H1 (cell line): Measurements from ENCODE around the gene FOXI1. TPM values are rescaled to one million over a fixed set of nuclear protein-coding genes. Genes with fewer than 3 reads are reported as not detected.

Experiments used
- CTCF ChIA-PET: fragments of 300-600 bp; sonication (Branson Sonifier 250); formaldehyde crosslinking; loops from one replicate; lab custom pipeline; 2021; ENCODE audit not compliant: partially characterized antibody; lab: Charles Lee
- POLR2A ChIA-PET: fragments of 300-600 bp; sonication (Branson Sonifier 250); formaldehyde crosslinking; loops from one replicate; lab custom pipeline; 2021; ENCODE audit warnings: inconsistent platforms; ENCODE audit not compliant: partially characterized antibody; lab: Charles Lee
- DNase-seq, 2 experiments: peaks; one replicate each; pipeline versions ENCODE4 v3.0.0 to v3.0.0-alpha.2; 2010 to 2022; ENCODE audit warnings: low spot score in 2 of 2, low read depth in 1 of 2, mixed read lengths in 1 of 2
- FAIRE-seq: peaks from 2 replicates; lab custom pipeline; 2011; peaks lifted over from hg19 to GRCh38; lab: Jason Lieb, UNC
- H2AFZ ChIP-seq: 2 replicates; pipeline ENCODE4 v1.8.1; 2012; ENCODE audit warnings: low read length, inconsistent platforms
- H2AK5ac ChIP-seq: 2 replicates; pipeline ENCODE4 v1.6.1; 2013; ENCODE audit warnings: low read depth, low read length
- H2BK120ac ChIP-seq: replicated peaks from 2 replicates; pipeline ENCODE3; 2013; ENCODE audit warnings: low read depth, low read length, inconsistent platforms
- H2BK12ac ChIP-seq: 2 replicates; pipeline ENCODE4 v1.6.1; 2013; ENCODE audit warnings: low read depth, low read length
- H2BK15ac ChIP-seq: 2 replicates; pipeline ENCODE4 v1.6.1; 2013; ENCODE audit warnings: low read length
- H2BK20ac ChIP-seq: 2 replicates; pipeline ENCODE4 v1.6.1; 2013; ENCODE audit warnings: low read length
- H2BK5ac ChIP-seq: 2 replicates; pipeline ENCODE4 v1.6.1; 2013; ENCODE audit warnings: low read depth, low read length
- H3K14ac ChIP-seq: 2 replicates; pipeline ENCODE4 v1.6.1; 2013; ENCODE audit warnings: inconsistent platforms; ENCODE audit not compliant: insufficient read length
- H3K18ac ChIP-seq: 2 replicates; pipeline ENCODE4 v1.6.1; 2013; ENCODE audit warnings: low read length; ENCODE audit errors: extremely low read depth
- H3K23ac ChIP-seq: 2 replicates; pipeline ENCODE4 v1.6.1; 2013; ENCODE audit warnings: inconsistent platforms; ENCODE audit not compliant: insufficient read length
- H3K23me2 ChIP-seq: 2 replicates; pipeline ENCODE4 v1.6.1; 2013; ENCODE audit warnings: low read depth, low read length
- H3K27ac ChIP-seq: 2 replicates; pipeline ENCODE4 v1.6.1; 2011; ENCODE audit warnings: low read depth, low read length, inconsistent platforms
- H3K27me3 ChIP-seq, 4 experiments: replicated peaks in 1 of 4; 1 replicate in 1 of 4; 2 replicates in 3 of 4; pipeline versions ENCODE4 v1.6.1 to v1.8.1; 2011 to 2013; ENCODE audit warnings: low read length in 3 of 4, mild to moderate bottlenecking in 3 of 4, inconsistent platforms in 2 of 4, mixed read lengths in 2 of 4, moderate library complexity in 1 of 4; ENCODE audit not compliant: control insufficient read depth in 3 of 4, insufficient read depth in 3 of 4; ENCODE audit errors: extremely low read depth in 1 of 4
- H3K36me3 ChIP-seq, 4 experiments: 2 replicates each; pipeline versions ENCODE4 v1.6.1 to v1.8.1; 2011 to 2013; ENCODE audit warnings: mild to moderate bottlenecking in 4 of 4, low read length in 3 of 4, moderate library complexity in 2 of 4, control low read depth in 1 of 4, inconsistent platforms in 1 of 4; ENCODE audit not compliant: insufficient read depth in 4 of 4, control insufficient read depth in 2 of 4
- H3K4ac ChIP-seq: replicated peaks from 2 replicates; pipeline ENCODE3; 2013; ENCODE audit warnings: low read length, low read depth, mixed read lengths, inconsistent platforms; ENCODE audit not compliant: insufficient read length
- H3K4me1 ChIP-seq, 4 experiments: replicated peaks in 1 of 4; 1 replicate in 1 of 4; 2 replicates in 3 of 4; pipeline versions ENCODE4 v1.6.1 to v1.8.1; 2011 to 2013; ENCODE audit warnings: low read length in 3 of 4, inconsistent platforms in 2 of 4, mixed read lengths in 1 of 4; ENCODE audit not compliant: insufficient read depth in 4 of 4, control insufficient read depth in 3 of 4
- H3K4me2 ChIP-seq, 2 experiments: 2 replicates each; pipeline versions ENCODE4 v1.6.1 to v1.8.1; 2011 to 2013; ENCODE audit warnings: low read depth in 2 of 2, low read length in 2 of 2, control low read depth in 1 of 2, inconsistent platforms in 1 of 2, mild to moderate bottlenecking in 1 of 2; ENCODE audit not compliant: insufficient read depth in 1 of 2
- H3K4me3 ChIP-seq, 4 experiments: fragments of 200-600, 300-600 bp in 1 of 4; sonication (generic), shearing (Covaris generic), sonication (Bioruptor Twin) in 1 of 4; 2 replicates each; pipeline versions ENCODE4 v1.5.1 to v1.8.1; 2011 to 2016; ENCODE audit warnings: low read length in 4 of 4, low read depth in 3 of 4, control low read depth in 2 of 4, inconsistent platforms in 2 of 4, mild to moderate bottlenecking in 2 of 4, mixed read lengths in 1 of 4, moderate library complexity in 1 of 4; ENCODE audit not compliant: insufficient read depth in 2 of 4; ENCODE audit errors: extremely low read depth in 1 of 4
- H3K56ac ChIP-seq: replicated peaks from 2 replicates; pipeline ENCODE3; 2013; ENCODE audit warnings: low read depth, mild to moderate bottlenecking, mixed read lengths, low read length, inconsistent platforms; ENCODE audit not compliant: insufficient read length
- H3K79me1 ChIP-seq: 2 replicates; pipeline ENCODE4 v1.6.1; 2013; ENCODE audit warnings: low read depth, low read length, control low read depth
- H3K79me2 ChIP-seq, 2 experiments: 2 replicates each; pipeline versions ENCODE4 v1.6.1 to v1.8.1; 2012 to 2013; ENCODE audit warnings: low read length in 2 of 2, mild to moderate bottlenecking in 2 of 2, inconsistent platforms in 1 of 2; ENCODE audit not compliant: insufficient read depth in 2 of 2, control insufficient read depth in 1 of 2
- H3K9ac ChIP-seq, 4 experiments: replicated peaks in 1 of 4; 1 replicate in 1 of 4; 2 replicates in 3 of 4; pipeline versions ENCODE4 v1.6.1 to v1.8.1; 2011 to 2013; ENCODE audit warnings: low read depth in 3 of 4, low read length in 3 of 4, control low read depth in 2 of 4, mild to moderate bottlenecking in 2 of 4, moderate library complexity in 2 of 4, inconsistent platforms in 1 of 4; ENCODE audit errors: extremely low read depth in 1 of 4
- H3K9me3 ChIP-seq, 2 experiments: 2 replicates each; pipeline versions ENCODE4 v1.6.1 to v1.8.1; 2012 to 2013; ENCODE audit warnings: mild to moderate bottlenecking in 2 of 2, moderate library complexity in 2 of 2, control low read depth in 1 of 2, inconsistent platforms in 1 of 2, low read depth in 1 of 2, low read length in 1 of 2, mixed read lengths in 1 of 2; ENCODE audit not compliant: insufficient read depth in 2 of 2
- H4K20me1 ChIP-seq, 2 experiments: replicated peaks in 1 of 2; 2 replicates each; pipeline versions ENCODE3 to v1.8.1; 2011 to 2013; ENCODE audit warnings: inconsistent platforms in 2 of 2, low read length in 2 of 2, mild to moderate bottlenecking in 1 of 2; ENCODE audit not compliant: insufficient read depth in 2 of 2, control insufficient read depth in 1 of 2
- H4K5ac ChIP-seq: 2 replicates; pipeline ENCODE4 v1.6.1; 2013; ENCODE audit warnings: low read length, low read depth, mixed read lengths, inconsistent platforms; ENCODE audit not compliant: insufficient read length
- H4K8ac ChIP-seq: 2 replicates; pipeline ENCODE4 v1.8.0; 2013; ENCODE audit warnings: mild to moderate bottlenecking, moderate library complexity, low read length, inconsistent platforms; ENCODE audit not compliant: insufficient read depth; ENCODE audit errors: extremely low read depth
- H4K91ac ChIP-seq: replicated peaks from 2 replicates; pipeline ENCODE3; 2013; ENCODE audit warnings: low read length, mixed read lengths, inconsistent platforms; ENCODE audit not compliant: insufficient read length
- BCL11A ChIP-seq, 2 experiments: IDR thresholded peaks; one replicate each; pipeline ENCODE4 v1.6.1; 2011; ENCODE audit warnings: low read depth in 2 of 2, low read length in 2 of 2, mild to moderate bottlenecking in 2 of 2
- BRCA1 ChIP-seq: IDR thresholded peaks from 2 replicates; pipeline ENCODE4 v1.6.1; 2012; ENCODE audit warnings: low read depth, low read length, improper control_type of control experiment
- CHD2 ChIP-seq: IDR thresholded peaks from 2 replicates; pipeline ENCODE4 v1.6.1; 2012; ENCODE audit warnings: low read length, improper control_type of control experiment
- CTBP2 ChIP-seq: IDR thresholded peaks from 2 replicates; pipeline ENCODE4 v1.7.0; 2011; ENCODE audit warnings: borderline replicate concordance, mild to moderate bottlenecking, moderate library complexity, mixed read lengths, low read length; ENCODE audit not compliant: insufficient read depth, insufficient read length
- EGR1 ChIP-seq: IDR thresholded peaks from 2 replicates; pipeline ENCODE4 v1.6.1; 2011; ENCODE audit warnings: low read depth, low read length, borderline replicate concordance
- HDAC2 ChIP-seq, 2 experiments: fragments of 300-600 bp in 1 of 2; sonication (generic) in 1 of 2; IDR thresholded peaks; 2 replicates each; pipeline ENCODE4 v1.6.1; 2011 to 2012; ENCODE audit warnings: low read depth in 2 of 2, low read length in 2 of 2, mild to moderate bottlenecking in 2 of 2, moderate library complexity in 2 of 2, borderline replicate concordance in 1 of 2, inconsistent platforms in 1 of 2
- POU5F1 ChIP-seq: IDR thresholded peaks from 2 replicates; pipeline ENCODE4 v1.6.1; 2011; ENCODE audit warnings: low read depth, mild to moderate bottlenecking, low read length, moderate library complexity
- SAP30 ChIP-seq: fragments of 300-600 bp; sonication (generic); IDR thresholded peaks from 2 replicates; pipeline ENCODE4 v1.7.1; 2012; ENCODE audit warnings: low read length, moderate library complexity, mild to moderate bottlenecking, inconsistent platforms; ENCODE audit not compliant: insufficient read depth, insufficient replicate concordance
- SIN3A ChIP-seq, 2 experiments: IDR thresholded peaks in 1 of 2; conservative IDR thresholded peaks in 1 of 2; 2 replicates each; pipeline ENCODE4 v1.6.1; 2011 to 2012; ENCODE audit warnings: low read length in 2 of 2, improper control_type of control experiment in 1 of 2, low read depth in 1 of 2, mild to moderate bottlenecking in 1 of 2
- SIRT6 ChIP-seq: IDR thresholded peaks from one replicate; pipeline ENCODE4 v1.7.1; 2012; ENCODE audit warnings: low read length, inconsistent platforms
- SP4 ChIP-seq: IDR thresholded peaks from 2 replicates; pipeline ENCODE4 v1.6.1; 2012; ENCODE audit warnings: low read length, inconsistent platforms
- polyA plus RNA-seq, 7 experiments: library from polyadenylated mRNA; depleted of rRNA in 3 of 7; stranded (reverse) in 5 of 7; unstranded in 2 of 7; fragments of >200 nt in 5 of 7; fragments of 200-250 nt in 2 of 7; gene quantifications; 1 replicate in 5 of 7; 2 replicates in 1 of 7; 4 replicates in 1 of 7; pipeline versions ENCODE4 v1.2.1 to v1.2.3, GENCODE V29; 2011 to 2013; ENCODE audit warnings: missing spikeins in 2 of 7, mixed read lengths in 2 of 7
- total RNA-seq: library from RNA; stranded (reverse); fragmentation: NEBNext Ultra II Directional; extraction: Animal tissue kit (Norgen Biotek cat#: 25700); gene quantifications from 2 replicates; pipeline ENCODE4 v1.2.1, GENCODE V29; 2021
- TF ChIP-seq, protein P1 (sequence below): IDR thresholded peaks from 2 replicates; pipeline ENCODE4 v1.6.1; 2011; ENCODE audit warnings: low read depth, mild to moderate bottlenecking, low read length; ENCODE audit not compliant: insufficient read depth
- TF ChIP-seq, protein P2 (sequence below): IDR thresholded peaks from 2 replicates; pipeline ENCODE4 v1.6.1; 2012; ENCODE audit warnings: low read length, inconsistent platforms

FOXI1 gene
- total and polyA plus RNA-seq, 2 of the 8 experiments (the other 6 are each of a cell fraction or from before 2014, with no cell fraction given) = not detected

DNA sequence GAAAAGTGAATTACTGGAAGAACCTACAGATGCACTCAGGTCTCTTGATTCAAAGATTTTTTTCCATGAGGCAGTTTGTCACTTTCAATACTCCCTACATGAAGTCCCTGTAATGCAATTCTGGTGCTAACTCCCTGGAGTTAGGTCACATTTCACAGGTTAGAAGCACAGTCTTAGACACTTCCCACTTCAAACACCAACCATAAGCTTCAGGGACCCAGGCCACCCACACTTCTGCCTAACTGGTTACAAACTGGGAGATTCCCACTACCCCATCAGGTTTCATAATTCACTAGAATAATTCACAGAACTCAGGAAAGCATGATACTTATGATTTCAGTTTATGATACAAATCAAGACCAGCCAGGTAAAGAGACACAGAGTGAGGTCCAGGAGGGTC, 29.0 kb upstream of the FOXI1 start:
- H3K9me3 ChIP-seq = no peaks in the 10 kb centered on the region
- ChIA-PET CTCF (interaction anchor here (1.1 kb wide), 1 partner anchor 335 kb away, joined by 3 read pairs; no protein-coding TSS in a partner anchor), POLR2A (no interaction called here)
- no peaks in the 10 kb centered on the region for H3K23me2 ChIP-seq
- no peak overlapping the region for H2BK5ac ChIP-seq
- H2AFZ ChIP-seq = no peak overlapping the region
- H4K8ac ChIP-seq = no peak overlapping the region
- FAIRE-seq (no peak), DNase-seq (no peak)
- no peak overlapping the region for H3K27ac ChIP-seq
- no peaks in the 10 kb centered on the region; a peak in 1 of 7 replicates for H3K27me3 ChIP-seq
- H2BK12ac ChIP-seq = no peak overlapping the region
- no peaks in the 10 kb centered on the region for H3K79me1 ChIP-seq
- no peak overlapping the region for H3K4me2 ChIP-seq
- no peak overlapping the region for H3K23ac ChIP-seq
- H3K4ac ChIP-seq = no peak overlapping the region
- no peak overlapping the region for H3K14ac ChIP-seq
- H2AK5ac ChIP-seq = no peak overlapping the region
- H3K4me1 ChIP-seq = no peaks in the 10 kb centered on the region
- no peak overlapping the region for H2BK20ac ChIP-seq
- H3K79me2 ChIP-seq = no peaks in the 10 kb centered on the region
- no peak overlapping the region for H3K4me3 ChIP-seq
- H2BK120ac ChIP-seq = no peak overlapping the region
- H3K18ac ChIP-seq = no peak overlapping the region
- no peaks in the 10 kb centered on the region for H4K20me1 ChIP-seq
- no peak overlapping the region for H4K91ac ChIP-seq
- H3K56ac ChIP-seq = no peak overlapping the region
- no peaks in the 10 kb centered on the region for H3K36me3 ChIP-seq
- H3K9ac ChIP-seq = no peak overlapping the region
- no peak overlapping the region for H4K5ac ChIP-seq
- no peak overlapping the region for H2BK15ac ChIP-seq
- TF ChIP-seq SAP30 (no peak), SIRT6 (no peak), BRCA1 (no peak), POU5F1 (no peak), SP4 (no peak), HDAC2 (IDR thresholded peaks at IDR 0.05; ENCODE audit: borderline replicate concordance in 1 of 2, low read depth in 2 of 2, low read length in 2 of 2) (no peak), CTBP2 (no peak), EGR1 (no peak), SIN3A (conservative IDR thresholded peaks at IDR 0.05 in 1 of 2, IDR thresholded peaks at IDR 0.05 in 1 of 2; ENCODE audit: low read depth in 1 of 2, low read length in 2 of 2) (no peak), CHD2 (no peak), BCL11A (IDR thresholded peaks at IDR 0.05; ENCODE audit: low read depth in 2 of 2, low read length in 2 of 2) (no peak)
- TF ChIP-seq, protein P1, sequence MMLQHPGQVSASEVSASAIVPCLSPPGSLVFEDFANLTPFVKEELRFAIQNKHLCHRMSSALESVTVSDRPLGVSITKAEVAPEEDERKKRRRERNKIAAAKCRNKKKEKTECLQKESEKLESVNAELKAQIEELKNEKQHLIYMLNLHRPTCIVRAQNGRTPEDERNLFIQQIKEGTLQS = no peak
- TF ChIP-seq, protein P2, sequence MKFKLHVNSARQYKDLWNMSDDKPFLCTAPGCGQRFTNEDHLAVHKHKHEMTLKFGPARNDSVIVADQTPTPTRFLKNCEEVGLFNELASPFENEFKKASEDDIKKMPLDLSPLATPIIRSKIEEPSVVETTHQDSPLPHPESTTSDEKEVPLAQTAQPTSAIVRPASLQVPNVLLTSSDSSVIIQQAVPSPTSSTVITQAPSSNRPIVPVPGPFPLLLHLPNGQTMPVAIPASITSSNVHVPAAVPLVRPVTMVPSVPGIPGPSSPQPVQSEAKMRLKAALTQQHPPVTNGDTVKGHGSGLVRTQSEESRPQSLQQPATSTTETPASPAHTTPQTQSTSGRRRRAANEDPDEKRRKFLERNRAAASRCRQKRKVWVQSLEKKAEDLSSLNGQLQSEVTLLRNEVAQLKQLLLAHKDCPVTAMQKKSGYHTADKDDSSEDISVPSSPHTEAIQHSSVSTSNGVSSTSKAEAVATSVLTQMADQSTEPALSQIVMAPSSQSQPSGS = no peak
